Kidney (tissue), 14 donors: ENCODE data around the gene DTNBP1. TPM values are rescaled to one million over a fixed set of nuclear protein-coding genes. Genes with fewer than 3 reads are reported as not detected.

ENCODE experiments used
- DNase-seq, 5 donors: peaks; one replicate each; pipeline ENCODE4 v3.0.0-alpha.2; 2013 to 2020
- FAIRE-seq: peaks from 2 replicates; lab custom pipeline; 2012; peaks lifted over from hg19 to GRCh38; lab: Jason Lieb, UNC
- H3K27ac ChIP-seq, 2 donors: one replicate each; pipeline ENCODE4 v1.7.0; 2013; ENCODE audit warnings: low read depth in 2 of 2, low read length in 2 of 2, inconsistent platforms in 1 of 2
- H3K27me3 ChIP-seq: one replicate; pipeline ENCODE4 v1.7.1; 2013; ENCODE audit warnings: low read length, inconsistent platforms; ENCODE audit not compliant: control insufficient read depth, insufficient read depth
- H3K36me3 ChIP-seq, 3 donors: one replicate each; pipeline versions ENCODE4 v1.7.0 to v1.7.1; 2013; ENCODE audit warnings: low read length in 3 of 3, control low read depth in 1 of 3, inconsistent platforms in 1 of 3; ENCODE audit not compliant: insufficient read depth in 3 of 3, control insufficient read depth in 2 of 3
- H3K4me1 ChIP-seq, 3 donors: one replicate each; pipeline versions ENCODE4 v1.7.0 to v1.7.1; 2013; ENCODE audit warnings: low read length in 3 of 3, inconsistent platforms in 1 of 3, low read depth in 1 of 3; ENCODE audit not compliant: control insufficient read depth in 2 of 3, insufficient read depth in 2 of 3
- H3K4me3 ChIP-seq, 3 donors: one replicate each; pipeline versions ENCODE4 v1.7.0 to v1.8.1; 2013; ENCODE audit warnings: low read length in 3 of 3, control low read depth in 1 of 3, inconsistent platforms in 1 of 3
- H3K9ac ChIP-seq, 3 donors: one replicate each; pipeline versions ENCODE4 v1.7.0 to v1.7.1; 2013; ENCODE audit warnings: low read length in 3 of 3, control low read depth in 1 of 3, inconsistent platforms in 1 of 3
- H3K9me3 ChIP-seq, 3 donors: one replicate each; pipeline versions ENCODE4 v1.7.0 to v1.7.1; 2013; ENCODE audit warnings: low read length in 3 of 3, control low read depth in 1 of 3, inconsistent platforms in 1 of 3; ENCODE audit not compliant: control insufficient read depth in 2 of 3, insufficient read depth in 1 of 3
- CTCF ChIP-seq: IDR thresholded peaks from 3 replicates; pipeline ENCODE4 v1.5.1; 2012; ENCODE audit warnings: mild to moderate bottlenecking, moderate library complexity, borderline replicate concordance; ENCODE audit not compliant: insufficient read depth; ENCODE audit errors: extremely low read depth
- intact Hi-C: fragments of 100-400 bp; cut with DNase I; formaldehyde crosslinking; loops from one replicate; pipeline ENCODE4 v1.11.1; 2022
- polyA plus RNA-seq: library from polyadenylated mRNA; stranded (reverse); fragments of 350-450 nt; fragmentation: Illumina TruSeq; extraction: RNeasy Lipid Tissue Mini Kit (QIAGEN cat#74804); gene quantifications from one replicate; pipeline ENCODE4 v1.2.3, GENCODE V29; 2014; ENCODE audit warnings: low read depth, low replicate concordance; ENCODE audit not compliant: insufficient read depth
- total RNA-seq: library from RNA; stranded (reverse); fragmentation: NEBNext Ultra II Directional; extraction: Animal tissue kit (Norgen Biotek cat#: 25700); gene quantifications from one replicate; pipeline ENCODE4 v1.2.1, GENCODE V29; 2021
- donor health status: control.
- donor health status: control.
- donor health status: control.
- donor health status: control.
- donor health status: control.
- donor health status: DM: yes; HTN: yes; CAD: no.
- donor health status: Normal renal cell carcinoma (clear cell type).

DTNBP1 gene
- total and polyA plus RNA-seq, 2 donors from 2014 or later = 25.2 to 36.2 TPM

DNA sequence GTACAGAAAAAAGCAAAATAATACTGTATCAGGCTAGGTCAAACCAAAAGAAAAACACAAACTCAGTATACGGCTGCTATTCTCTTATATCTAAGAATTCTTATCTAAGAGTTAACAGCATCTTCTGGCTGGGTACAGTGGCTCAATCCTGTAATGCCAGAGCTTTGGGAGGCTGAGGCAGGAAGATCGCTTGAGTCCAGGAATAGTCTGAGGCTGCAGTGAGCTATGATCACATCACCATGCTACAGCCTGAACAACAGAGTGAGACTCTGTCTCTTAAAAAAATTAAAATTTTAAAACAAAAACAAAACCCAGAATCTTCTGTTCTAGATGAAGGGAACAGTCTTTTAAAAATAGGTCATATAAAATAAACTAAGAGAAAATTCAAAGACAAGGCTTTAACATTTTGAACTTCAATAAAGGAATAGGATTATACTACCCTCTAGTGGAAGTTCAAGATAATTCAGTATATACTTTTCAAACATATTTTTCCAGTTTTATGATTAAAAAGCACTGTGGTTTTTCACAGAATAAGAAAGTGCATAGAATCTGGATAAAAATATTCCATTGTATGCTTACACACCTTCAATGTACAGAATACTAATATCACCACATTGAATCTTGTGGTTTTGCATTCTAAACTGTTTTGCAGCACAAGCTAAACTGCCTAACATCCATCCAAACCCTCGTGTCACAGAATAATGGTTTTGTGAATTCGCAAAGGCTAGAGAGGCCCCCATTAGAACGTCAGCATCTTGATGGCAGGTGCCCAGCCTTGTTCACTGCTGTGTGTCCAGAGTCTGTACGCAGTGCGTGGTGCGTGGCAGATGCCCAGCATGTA lies 39.3 kb downstream of the DTNBP1 start:
- TF ChIP-seq CTCF = peak; percentile 30
- Histone ChIP-seq H3K36me3 (no peaks in the 10 kb centered on the region), H3K27ac (no peak overlapping the region), H3K27me3 (no peaks in the 10 kb centered on the region), H3K9me3 (no peaks in the 10 kb centered on the region), H3K4me3 (no peak overlapping the region), H3K9ac (no peak overlapping the region), H3K4me1 (peaks cover 0 to 27% (median 10%) of the 10 kb centered on the region in 3 donors)
- peak in 3 of 5 donors; percentile 33 to 75 (median 57) for DNase-seq
- intact Hi-C loops = no loop called here
- FAIRE-seq = peak; percentile 94

- intact Hi-C loops = no loop called here
- peak; percentile 88 for FAIRE-seq
- peak overlapping the region in 1 of 3 donors; percentile 52 for H3K9ac ChIP-seq
- no peaks in the 10 kb centered on the region for H3K36me3 ChIP-seq
- H3K27me3 ChIP-seq = no peaks in the 10 kb centered on the region
- H3K4me1 ChIP-seq = peaks cover 0 to 27% (median 10%) of the 10 kb centered on the region in 3 donors
- H3K9me3 ChIP-seq = no peaks in the 10 kb centered on the region
- H3K4me3 ChIP-seq = no peak overlapping the region
- peak overlapping the region in 1 of 2 donors; percentile 79 for H3K27ac ChIP-seq
- DNase-seq = no peak
- no peak for TF ChIP-seq CTCF
These were observed 40.6 kb downstream of the DTNBP1 start for GRCh38 chr6:15622045-15622740.

- intact Hi-C loops = no loop called here
- H3K27me3 ChIP-seq = no peaks in the 10 kb centered on the region
- peaks cover 0 to 27% (median 10%) of the 10 kb centered on the region in 3 donors for H3K4me1 ChIP-seq
- no peak for TF ChIP-seq CTCF
- no peaks in the 10 kb centered on the region for H3K36me3 ChIP-seq
- H3K9ac ChIP-seq = peak overlapping the region in 1 of 3 donors; percentile 52
- H3K9me3 ChIP-seq = no peaks in the 10 kb centered on the region
- peak overlapping the region; percentile 79 to 81 for H3K27ac ChIP-seq
- FAIRE-seq (no peak), DNase-seq (peak in 3 of 5 donors; percentile 35 to 78 (median 49))
- H3K4me3 ChIP-seq = no peak overlapping the region
These were observed 41.4 kb downstream of the DTNBP1 start for GRCh38 chr6:15621203-15622044.
